ENCODE measurements around the gene NKAIN1.
"Not testable (repeated sequence)": the region's sequence is repeated elsewhere in the genome, so short reads cannot be mapped to it uniquely, and the experiment has no call there.

DNA sequence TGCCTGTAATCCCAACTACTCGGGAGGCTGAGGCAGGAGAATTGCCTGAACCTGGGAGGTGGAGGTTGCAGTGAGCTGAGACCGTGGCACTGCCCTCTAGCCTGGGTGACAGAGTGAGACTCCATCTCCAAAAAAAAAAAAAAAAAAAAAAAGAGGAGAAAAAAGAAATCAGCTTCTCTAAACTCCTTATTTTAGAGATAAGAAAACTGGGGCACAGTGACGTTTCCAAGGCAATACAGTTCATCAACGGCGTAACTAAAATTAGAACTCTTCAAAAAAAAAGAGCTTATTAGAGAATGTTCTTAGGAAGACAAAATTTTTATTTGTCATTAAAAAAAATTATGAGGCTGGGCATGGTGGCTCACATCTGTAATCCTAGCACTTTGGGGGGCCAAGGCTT lies 22.7 kb upstream of the NKAIN1 start:
- not testable (repeated sequence) for TF ChIP-seq EZH2 (IDR thresholded peaks at IDR 0.05; ENCODE audit: borderline replicate concordance, low read length)
- TF ChIP-seq, protein P1, sequence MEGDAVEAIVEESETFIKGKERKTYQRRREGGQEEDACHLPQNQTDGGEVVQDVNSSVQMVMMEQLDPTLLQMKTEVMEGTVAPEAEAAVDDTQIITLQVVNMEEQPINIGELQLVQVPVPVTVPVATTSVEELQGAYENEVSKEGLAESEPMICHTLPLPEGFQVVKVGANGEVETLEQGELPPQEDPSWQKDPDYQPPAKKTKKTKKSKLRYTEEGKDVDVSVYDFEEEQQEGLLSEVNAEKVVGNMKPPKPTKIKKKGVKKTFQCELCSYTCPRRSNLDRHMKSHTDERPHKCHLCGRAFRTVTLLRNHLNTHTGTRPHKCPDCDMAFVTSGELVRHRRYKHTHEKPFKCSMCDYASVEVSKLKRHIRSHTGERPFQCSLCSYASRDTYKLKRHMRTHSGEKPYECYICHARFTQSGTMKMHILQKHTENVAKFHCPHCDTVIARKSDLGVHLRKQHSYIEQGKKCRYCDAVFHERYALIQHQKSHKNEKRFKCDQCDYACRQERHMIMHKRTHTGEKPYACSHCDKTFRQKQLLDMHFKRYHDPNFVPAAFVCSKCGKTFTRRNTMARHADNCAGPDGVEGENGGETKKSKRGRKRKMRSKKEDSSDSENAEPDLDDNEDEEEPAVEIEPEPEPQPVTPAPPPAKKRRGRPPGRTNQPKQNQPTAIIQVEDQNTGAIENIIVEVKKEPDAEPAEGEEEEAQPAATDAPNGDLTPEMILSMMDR (IDR thresholded peaks at IDR 0.05; ENCODE audit: low read length), result not testable (repeated sequence)
